ENCODE results near the gene DDC.
"Not testable (repeated sequence)": the region's sequence is repeated elsewhere in the genome, so short reads cannot be mapped to it uniquely, and the experiment has no call there.

The DDC gene

DNA sequence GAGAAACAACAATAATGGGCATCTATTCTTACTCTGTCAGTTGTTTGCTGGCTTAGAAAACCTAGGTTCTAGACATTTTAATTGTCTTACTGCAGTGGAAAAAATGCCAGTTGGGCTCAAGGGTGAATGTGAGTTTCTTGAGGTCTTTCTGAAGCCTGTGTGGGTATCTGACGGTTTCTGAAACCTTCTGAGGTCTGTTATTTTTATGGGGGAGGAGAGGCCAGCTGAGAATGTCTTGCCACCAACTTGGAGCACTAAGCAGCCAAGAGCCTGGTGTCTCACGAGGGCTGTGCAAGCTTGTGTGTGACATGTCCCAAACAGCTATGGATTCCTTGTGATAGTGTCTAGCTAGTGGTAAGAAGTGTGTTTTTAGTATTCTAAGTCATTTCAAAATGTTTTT is 24.2 kb upstream of the DDC start:
- no peak overlapping the region for H3K4me2 ChIP-seq
- H3K4me1 ChIP-seq, result peaks cover 13% of the 10 kb centered on the region
- no peaks in the 10 kb centered on the region for H3K27me3 ChIP-seq
- TF ChIP-seq Cebpa-rat (IDR thresholded peaks at IDR 0.05), result no peak
- H3K4me3 ChIP-seq, result no peak overlapping the region
- peaks cover 9% of the 10 kb centered on the region for H3K9me3 ChIP-seq
- no peak overlapping the region for H3K9ac ChIP-seq
- H3K36me3 ChIP-seq, result peaks cover 36% of the 10 kb centered on the region
- H4K20me1 ChIP-seq, result no peaks in the 10 kb centered on the region
- H3K27ac ChIP-seq, result no peak overlapping the region

DNA sequence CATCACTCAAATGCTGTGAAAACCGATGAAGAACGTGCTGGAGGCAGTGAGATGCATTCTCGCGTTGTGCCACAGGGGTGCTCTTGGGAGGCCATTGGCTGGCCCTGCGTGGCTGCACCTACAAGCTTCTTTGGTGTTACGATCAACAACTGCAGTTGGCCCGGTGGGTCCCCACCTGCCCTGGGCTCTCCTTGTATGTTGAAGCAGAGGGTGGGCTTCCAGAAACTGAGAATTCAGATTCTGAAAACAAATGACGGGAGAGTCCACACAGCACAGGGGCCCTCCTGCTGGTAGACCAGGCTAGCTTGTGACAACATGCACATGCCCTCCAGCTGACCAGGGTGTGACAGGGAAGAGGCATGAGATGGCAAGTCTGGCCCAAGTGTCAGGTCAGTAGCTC is 23.7 kb upstream of the DDC start:
- Histone ChIP-seq H3K4me2 (no peak overlapping the region), H3K9me3 (peaks cover 13% of the 10 kb centered on the region), H3K4me1 (peaks cover 13% of the 10 kb centered on the region), H4K20me1 (no peaks in the 10 kb centered on the region), H3K27me3 (no peaks in the 10 kb centered on the region), H3K9ac (no peak overlapping the region), H3K4me3 (no peak overlapping the region), H3K36me3 (peaks cover 31% of the 10 kb centered on the region), H3K27ac (no peak overlapping the region)
- no peak for TF ChIP-seq Cebpa-rat (IDR thresholded peaks at IDR 0.05)

- H3K9me3 ChIP-seq, result peaks cover 25% of the 10 kb centered on the region
- no peak for TF ChIP-seq Cebpa-rat (IDR thresholded peaks at IDR 0.05)
- no peak overlapping the region for H3K9ac ChIP-seq
- no peak overlapping the region for H3K4me3 ChIP-seq
- no peaks in the 10 kb centered on the region for H4K20me1 ChIP-seq
- no peaks in the 10 kb centered on the region for H3K27me3 ChIP-seq
- peaks cover 19% of the 10 kb centered on the region for H3K36me3 ChIP-seq
- H3K4me1 ChIP-seq, result peaks cover 13% of the 10 kb centered on the region
- H3K4me2 ChIP-seq, result no peak overlapping the region
- no peak overlapping the region for H3K27ac ChIP-seq
These were observed 22.5 kb upstream of the DDC start for GRCh38 chr7:50587737-50588136.

DNA sequence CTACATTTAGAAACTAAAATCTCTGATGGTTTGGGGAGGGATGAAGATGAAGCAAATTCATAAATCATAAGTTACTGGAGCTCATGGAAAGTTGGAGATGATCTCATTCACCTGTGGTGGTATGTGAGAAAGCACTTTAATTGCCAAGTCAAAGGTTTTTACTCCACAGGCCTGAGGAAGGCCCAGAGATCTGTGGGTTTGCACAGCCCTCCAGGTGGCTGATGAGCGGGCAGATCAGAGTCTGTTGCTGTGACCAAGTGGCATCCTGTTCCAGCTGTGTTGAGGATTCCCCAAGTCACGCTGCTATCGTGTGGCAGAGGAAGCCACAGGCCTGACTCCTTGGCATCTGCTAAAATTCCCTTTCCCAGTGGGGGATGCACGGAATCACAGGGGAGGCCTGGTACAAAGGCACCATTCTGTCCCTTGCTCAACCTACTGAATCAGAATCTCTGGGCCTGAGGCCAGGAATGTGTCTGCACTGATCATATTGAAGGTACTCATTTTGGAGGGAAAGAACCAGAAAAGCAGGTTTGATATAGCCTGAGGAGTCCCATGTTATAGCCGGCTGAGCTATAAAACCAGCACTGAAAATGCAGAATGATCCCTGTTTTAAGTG is 19.7 kb upstream of the DDC start:
- Histone ChIP-seq H3K4me1 (no peaks in the 10 kb centered on the region), H3K27ac (no peak overlapping the region), H4K20me1 (no peaks in the 10 kb centered on the region), H3K9ac (no peak overlapping the region), H3K27me3 (no peaks in the 10 kb centered on the region), H3K4me2 (no peak overlapping the region), H3K4me3 (no peak overlapping the region), H3K36me3 (no peaks in the 10 kb centered on the region), H3K9me3 (peaks cover 33% of the 10 kb centered on the region)
- TF ChIP-seq Cebpa-rat (IDR thresholded peaks at IDR 0.05), result no peak

DNA sequence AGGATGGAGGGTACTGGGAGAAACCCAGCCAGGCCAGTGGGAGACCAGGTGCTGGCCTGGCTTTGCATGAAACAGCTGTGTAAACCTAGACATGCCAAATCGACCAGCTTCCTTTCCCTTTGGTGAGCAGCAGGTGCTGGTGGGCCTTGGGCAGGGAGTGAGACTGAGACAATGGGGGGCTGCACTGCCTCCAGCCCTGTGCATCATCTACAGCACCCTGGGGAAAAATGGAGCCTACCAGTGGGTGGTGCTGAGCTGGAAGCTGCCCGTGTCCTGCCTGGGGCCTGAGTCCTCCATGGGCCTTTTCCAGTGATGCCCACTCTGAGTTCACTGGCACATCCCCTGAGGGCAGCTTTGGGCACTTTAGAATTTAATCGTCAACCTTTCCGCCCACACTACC is 19.2 kb upstream of the DDC start:
- Histone ChIP-seq H3K4me1 (no peaks in the 10 kb centered on the region), H3K27me3 (no peaks in the 10 kb centered on the region), H3K4me2 (no peak overlapping the region), H3K9ac (no peak overlapping the region), H3K9me3 (peaks cover 33% of the 10 kb centered on the region), H3K27ac (no peak overlapping the region), H4K20me1 (no peaks in the 10 kb centered on the region), H3K36me3 (no peaks in the 10 kb centered on the region), H3K4me3 (no peak overlapping the region)
- TF ChIP-seq Cebpa-rat (IDR thresholded peaks at IDR 0.05), result no peak

GRCh38 chr7:50583295-50583694 is 18.1 kb upstream of the DDC start:
- H3K4me2 ChIP-seq, H3K4me1 ChIP-seq, H3K27me3 ChIP-seq, H3K27ac ChIP-seq, H3K36me3 ChIP-seq, H3K4me3 ChIP-seq, H4K20me1 ChIP-seq, H3K9ac ChIP-seq: not testable (repeated sequence)
- peaks cover 33% of the 10 kb centered on the region for H3K9me3 ChIP-seq

DNA sequence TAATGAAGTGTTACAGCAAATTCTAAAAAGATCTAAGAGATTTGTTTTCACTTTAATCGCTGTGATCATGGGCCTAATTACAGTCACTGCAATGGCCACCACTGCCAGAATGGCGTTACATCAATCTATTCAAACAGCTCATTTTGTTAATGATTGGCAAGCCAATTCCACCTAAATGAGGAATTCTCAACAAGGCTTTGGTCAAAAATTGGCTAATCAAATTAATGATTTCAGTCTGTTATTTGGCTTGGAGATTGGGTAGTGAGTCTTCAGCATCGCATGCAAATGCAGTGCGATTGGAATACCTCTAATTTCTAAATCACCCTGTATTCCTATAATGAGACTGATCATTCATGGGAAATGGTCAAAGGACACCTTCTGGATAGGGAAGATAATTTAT is 17.1 kb upstream of the DDC start:
- not testable (repeated sequence) for H3K9ac ChIP-seq, H4K20me1 ChIP-seq, H3K4me3 ChIP-seq, H3K27ac ChIP-seq, H3K36me3 ChIP-seq, H3K27me3 ChIP-seq, H3K4me2 ChIP-seq, H3K4me1 ChIP-seq
- peaks cover 33% of the 10 kb centered on the region for H3K9me3 ChIP-seq

- not testable (repeated sequence) for H3K4me2 ChIP-seq
These were observed 15.5 kb upstream of the DDC start for GRCh38 chr7:50580666-50581065.

GRCh38 chr7:50580057-50580456 is 14.9 kb upstream of the DDC start:
- H3K4me1 ChIP-seq, result no peaks in the 10 kb centered on the region
- no peaks in the 10 kb centered on the region for H3K27me3 ChIP-seq
- no peak overlapping the region for H3K4me2 ChIP-seq
- H4K20me1 ChIP-seq, result no peaks in the 10 kb centered on the region
- H3K36me3 ChIP-seq, result no peaks in the 10 kb centered on the region
- peaks cover 31% of the 10 kb centered on the region for H3K9me3 ChIP-seq
- TF ChIP-seq Cebpa-rat (IDR thresholded peaks at IDR 0.05), result no peak
- no peak overlapping the region for H3K4me3 ChIP-seq
- H3K9ac ChIP-seq, result no peak overlapping the region
- H3K27ac ChIP-seq, result no peak overlapping the region

More at GRCh38 chr7:50580666-50581065, 15.5 kb upstream of the DDC start:
- not testable (repeated sequence) for H3K27me3 ChIP-seq, H3K4me1 ChIP-seq, H3K4me3 ChIP-seq, H3K27ac ChIP-seq, H3K36me3 ChIP-seq, H4K20me1 ChIP-seq, H3K9ac ChIP-seq
- peaks cover 33% of the 10 kb centered on the region for H3K9me3 ChIP-seq

DNA sequence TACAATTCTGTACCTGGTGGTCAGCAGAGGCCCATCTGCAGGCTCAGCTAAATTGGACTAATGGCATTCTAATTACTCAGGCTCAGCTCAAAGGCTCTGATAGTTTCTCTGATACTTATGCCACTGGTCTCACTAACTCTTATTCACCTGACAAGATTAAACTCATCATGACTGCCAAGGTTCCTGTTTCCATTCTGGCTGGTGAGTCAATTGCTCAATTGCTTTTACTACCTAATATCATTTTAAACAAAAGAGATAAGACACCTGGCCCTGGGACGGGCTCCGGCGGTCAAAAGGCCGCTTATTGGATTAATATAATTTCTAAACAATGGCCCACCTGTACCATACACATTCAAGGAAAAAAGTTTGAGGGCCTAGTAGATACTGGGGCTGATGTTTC is 12.9 kb upstream of the DDC start:
- H4K20me1 ChIP-seq, H3K27ac ChIP-seq, H3K4me3 ChIP-seq, H3K36me3 ChIP-seq, H3K4me1 ChIP-seq, H3K4me2 ChIP-seq, H3K9ac ChIP-seq, H3K27me3 ChIP-seq: not testable (repeated sequence)
- H3K9me3 ChIP-seq, result peaks cover 11% of the 10 kb centered on the region

GRCh38 chr7:50577569-50577968 is 12.4 kb upstream of the DDC start:
- Histone ChIP-seq H3K9ac (no peak overlapping the region), H3K4me2 (no peak overlapping the region), H3K36me3 (no peaks in the 10 kb centered on the region), H4K20me1 (no peaks in the 10 kb centered on the region), H3K27ac (no peak overlapping the region), H3K9me3 (peaks cover 6% of the 10 kb centered on the region), H3K27me3 (no peaks in the 10 kb centered on the region), H3K4me1 (no peaks in the 10 kb centered on the region), H3K4me3 (no peak overlapping the region)
- TF ChIP-seq Cebpa-rat (IDR thresholded peaks at IDR 0.05), result no peak

- H3K4me2 ChIP-seq, H3K36me3 ChIP-seq, H3K9ac ChIP-seq, H3K9me3 ChIP-seq, H3K27me3 ChIP-seq, H3K4me1 ChIP-seq, H3K4me3 ChIP-seq, H3K27ac ChIP-seq, H4K20me1 ChIP-seq: not testable (repeated sequence)
These were observed 11.2 kb upstream of the DDC start for GRCh38 chr7:50576388-50576787.
